Thoracic aorta (tissue), 2 donors: ENCODE data around the gene RBM18. TPM values are rescaled to one million over a fixed set of nuclear protein-coding genes. Genes with fewer than 3 reads are reported as not detected.

ENCODE experiments used
- ATAC-seq: fragments of 150-250 bp; one replicate; pipeline ENCODE4 v1.8.0; 2017; ENCODE audit warnings: low read depth; ENCODE audit not compliant: insufficient number of reproducible peaks, low FRiP score
- DNase-seq: peaks from one replicate; pipeline ENCODE4 v3.0.0-alpha.2; 2020; ENCODE audit warnings: low spot score
- H3K27ac ChIP-seq, 2 donors: fragments of 200-600 bp; sonication (generic); 1 replicate in 1 of 2; 2 replicates in 1 of 2; pipeline ENCODE4 v1.5.1; 2016; ENCODE audit warnings: mild to moderate bottlenecking in 2 of 2, moderate library complexity in 2 of 2
- H3K27me3 ChIP-seq: fragments of 200-600 bp; sonication (generic); replicated peaks from 2 replicates; pipeline ENCODE4 v1.6.0; 2016; ENCODE audit warnings: mild to moderate bottlenecking; ENCODE audit not compliant: insufficient read depth
- H3K36me3 ChIP-seq: fragments of 200-600 bp; sonication (generic); one replicate; pipeline ENCODE4 v1.5.1; 2016
- H3K4me1 ChIP-seq, 2 donors: fragments of 200-600 bp; sonication (generic); 1 replicate in 1 of 2; 2 replicates in 1 of 2; pipeline versions ENCODE4 v1.5.1 to v1.6.0; 2016; ENCODE audit warnings: low read depth in 2 of 2, mild to moderate bottlenecking in 1 of 2; ENCODE audit not compliant: control insufficient read depth in 1 of 2
- H3K4me3 ChIP-seq: fragments of 200-600 bp; sonication (generic); 2 replicates; pipeline ENCODE4 v1.5.1; 2016; ENCODE audit warnings: mild to moderate bottlenecking
- H3K9me3 ChIP-seq: fragments of 200-600 bp; sonication (generic); 2 replicates; pipeline ENCODE4 v1.5.1; 2016
- CTCF ChIP-seq: fragments of 200-600 bp; sonication (generic); IDR thresholded peaks from one replicate; pipeline ENCODE4 v1.5.1; 2019; ENCODE audit warnings: antibody characterized with exemption
- total RNA-seq, 2 donors: library from RNA; depleted of rRNA; stranded (reverse); fragments of >200 nt; gene quantifications; one replicate each; pipeline versions ENCODE4 v1.1.0 to v1.2.3, GENCODE V29; 2016

RBM18 gene
- total RNA-seq, 2 donors from 2014 or later = 7.3 to 10.5 TPM

DNA sequence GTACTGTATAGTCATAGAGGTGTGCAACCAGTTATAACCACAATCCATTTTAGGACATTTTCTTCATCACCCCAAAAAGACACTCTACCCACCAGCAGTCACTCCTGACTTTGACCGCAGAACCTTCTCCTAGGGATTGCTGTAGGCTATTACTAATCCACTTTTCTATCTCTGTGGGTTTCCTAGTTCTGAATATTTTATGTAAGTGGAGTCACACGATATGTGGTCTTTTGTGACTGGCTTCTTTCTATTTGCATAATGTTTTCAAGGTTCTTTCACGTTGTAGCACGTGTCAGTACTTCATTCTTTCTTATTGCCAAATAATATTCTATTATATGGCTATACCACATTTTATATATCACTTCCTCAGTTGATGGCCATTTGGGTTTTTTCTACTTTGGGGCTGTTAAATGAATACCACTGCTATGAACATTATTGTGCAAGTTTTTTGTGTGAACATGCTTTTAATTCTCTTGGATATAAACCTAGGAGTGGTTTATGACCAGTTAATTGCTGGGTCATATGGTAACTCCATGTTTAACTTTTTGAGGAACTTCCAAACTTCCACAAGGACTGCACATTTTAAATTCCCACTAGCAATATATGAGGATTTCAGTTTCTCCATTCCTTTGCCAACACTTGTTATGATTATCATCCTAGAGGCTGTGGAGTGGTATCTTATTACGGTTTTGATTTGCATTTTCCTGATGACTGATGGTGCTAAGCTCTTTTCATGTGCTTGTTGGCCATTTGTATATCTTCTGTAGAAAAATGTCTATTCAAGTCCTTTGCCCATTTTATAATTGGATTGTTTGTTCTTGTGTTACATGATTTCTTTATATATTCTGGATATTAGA lies 37.8 kb upstream of the RBM18 start:
- DNase-seq (no peak), ATAC-seq (no peak)
- no peak overlapping the region for H3K27ac ChIP-seq
- H3K4me1 ChIP-seq = no peaks in the 10 kb centered on the region
- H3K27me3 ChIP-seq = no peaks in the 10 kb centered on the region
- no peak for TF ChIP-seq CTCF
- peaks cover 9% of the 10 kb centered on the region for H3K36me3 ChIP-seq
- H3K4me3 ChIP-seq = no peak overlapping the region
- no peaks in the 10 kb centered on the region for H3K9me3 ChIP-seq

DNA sequence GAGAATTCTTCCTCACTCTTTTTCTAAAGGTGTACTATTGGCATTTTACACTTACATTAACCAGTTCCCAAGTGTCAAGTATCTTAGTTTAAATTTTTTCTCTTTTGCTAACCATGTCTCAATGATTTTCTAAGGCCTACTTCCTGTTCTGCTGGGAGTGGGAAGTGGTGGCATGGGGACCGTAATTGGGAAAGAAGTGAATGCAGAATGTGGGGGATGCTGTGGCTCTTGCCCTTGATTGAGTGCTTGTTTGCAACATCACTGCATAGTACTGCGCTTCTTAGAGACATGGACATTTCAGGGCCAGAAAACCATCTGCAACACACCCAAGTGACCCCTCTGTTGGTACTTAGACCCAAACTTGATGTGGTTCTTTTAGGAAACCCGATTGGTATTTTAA lies 32.9 kb upstream of the RBM18 start:
- H3K27ac ChIP-seq = no peak overlapping the region

DNA sequence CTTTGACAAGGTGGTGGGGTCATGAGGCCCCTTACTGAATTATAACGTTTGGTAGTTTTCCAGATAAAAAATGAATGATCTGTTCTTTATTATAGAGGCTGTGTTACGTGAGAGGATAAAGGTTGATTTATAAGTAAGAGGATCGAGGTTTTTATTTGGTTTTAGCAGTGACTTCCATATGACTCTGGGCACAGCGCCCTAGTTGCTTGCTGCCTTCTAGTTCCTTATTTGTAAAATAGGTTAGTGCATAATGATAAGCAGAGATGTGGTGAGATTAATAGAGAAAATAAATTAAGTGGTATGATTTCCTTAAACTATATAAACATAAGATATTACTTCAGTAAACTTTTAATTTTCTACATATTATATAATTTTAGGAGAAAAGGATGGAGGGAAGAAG lies 29.9 kb upstream of the RBM18 start:
- Histone ChIP-seq H3K9me3 (no peaks in the 10 kb centered on the region), H3K4me3 (no peak overlapping the region), H3K4me1 (no peaks in the 10 kb centered on the region), H3K27ac (no peak overlapping the region), H3K27me3 (no peaks in the 10 kb centered on the region), H3K36me3 (no peaks in the 10 kb centered on the region)
- ATAC-seq = no peak
- DNase-seq = no peak
- no peak for TF ChIP-seq CTCF

More for the DNA sequence above, 32.9 kb upstream of the RBM18 start:
- Histone ChIP-seq H3K4me1 (no peaks in the 10 kb centered on the region), H3K9me3 (no peaks in the 10 kb centered on the region), H3K27me3 (no peaks in the 10 kb centered on the region), H3K36me3 (no peaks in the 10 kb centered on the region), H3K4me3 (no peak overlapping the region)
- TF ChIP-seq CTCF = no peak
- DNase-seq (no peak), ATAC-seq (no peak)

DNA sequence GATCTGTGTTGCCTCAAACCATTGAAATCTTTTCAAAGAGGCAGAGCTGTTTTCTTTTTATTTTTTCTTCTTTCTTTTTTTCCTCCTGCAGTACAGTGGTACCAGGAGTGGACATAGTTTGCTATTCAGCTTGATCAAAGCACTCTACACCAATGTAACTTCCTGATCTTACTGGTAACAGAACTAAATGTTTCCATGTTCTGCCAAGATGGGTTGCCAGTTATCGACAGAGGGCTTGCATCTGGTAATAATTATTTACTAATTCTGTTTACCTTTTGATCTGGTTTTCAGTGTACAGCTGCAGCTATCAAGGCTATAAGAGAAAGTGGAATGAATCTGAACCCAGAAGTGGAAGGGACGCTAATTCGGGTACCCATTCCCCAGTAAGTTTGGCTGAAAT lies 26.8 kb upstream of the RBM18 start:
- Histone ChIP-seq H3K27ac (no peak overlapping the region), H3K36me3 (no peaks in the 10 kb centered on the region), H3K27me3 (no peaks in the 10 kb centered on the region), H3K4me1 (no peaks in the 10 kb centered on the region), H3K9me3 (no peaks in the 10 kb centered on the region), H3K4me3 (no peak overlapping the region)
- no peak for TF ChIP-seq CTCF
- ATAC-seq = no peak
- no peak for DNase-seq

GRCh38 chr9:122287214-122287720 lies 22.6 kb upstream of the RBM18 start:
- DNase-seq (no peak), ATAC-seq (no peak)
- H3K27ac ChIP-seq = no peak overlapping the region
- no peaks in the 10 kb centered on the region for H3K9me3 ChIP-seq
- no peak overlapping the region for H3K4me3 ChIP-seq
- no peaks in the 10 kb centered on the region for H3K27me3 ChIP-seq
- peaks cover 9% of the 10 kb centered on the region for H3K36me3 ChIP-seq
- no peak for TF ChIP-seq CTCF
- H3K4me1 ChIP-seq = no peaks in the 10 kb centered on the region
